ENCODE results near the gene LINGO1.

GRCh38 chr15:77636209-77636608, 3.5 kb upstream of the LINGO1 start:
- TF ChIP-seq, protein P1, sequence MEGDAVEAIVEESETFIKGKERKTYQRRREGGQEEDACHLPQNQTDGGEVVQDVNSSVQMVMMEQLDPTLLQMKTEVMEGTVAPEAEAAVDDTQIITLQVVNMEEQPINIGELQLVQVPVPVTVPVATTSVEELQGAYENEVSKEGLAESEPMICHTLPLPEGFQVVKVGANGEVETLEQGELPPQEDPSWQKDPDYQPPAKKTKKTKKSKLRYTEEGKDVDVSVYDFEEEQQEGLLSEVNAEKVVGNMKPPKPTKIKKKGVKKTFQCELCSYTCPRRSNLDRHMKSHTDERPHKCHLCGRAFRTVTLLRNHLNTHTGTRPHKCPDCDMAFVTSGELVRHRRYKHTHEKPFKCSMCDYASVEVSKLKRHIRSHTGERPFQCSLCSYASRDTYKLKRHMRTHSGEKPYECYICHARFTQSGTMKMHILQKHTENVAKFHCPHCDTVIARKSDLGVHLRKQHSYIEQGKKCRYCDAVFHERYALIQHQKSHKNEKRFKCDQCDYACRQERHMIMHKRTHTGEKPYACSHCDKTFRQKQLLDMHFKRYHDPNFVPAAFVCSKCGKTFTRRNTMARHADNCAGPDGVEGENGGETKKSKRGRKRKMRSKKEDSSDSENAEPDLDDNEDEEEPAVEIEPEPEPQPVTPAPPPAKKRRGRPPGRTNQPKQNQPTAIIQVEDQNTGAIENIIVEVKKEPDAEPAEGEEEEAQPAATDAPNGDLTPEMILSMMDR (IDR thresholded peaks at IDR 0.05) = no peak
- TF ChIP-seq POLR2A (IDR thresholded peaks at IDR 0.05) = no peak

Measured in adrenal gland (tissue), 5 donors.